Esophagus muscularis mucosa (tissue), 4 donors: ENCODE measurements around the gene APMAP.

Experiments used
- EP300 ChIP-seq: sonication (generic); formaldehyde crosslinking; IDR thresholded peaks from one replicate; pipeline ENCODE4 v1.6.1; 2017; ENCODE audit warnings: antibody characterized with exemption
- POLR2A ChIP-seq: fragments of 450-650 bp; IDR thresholded peaks from one replicate; pipeline ENCODE4 v1.6.1; 2017; ENCODE audit warnings: antibody characterized with exemption, moderate library complexity, mild to moderate bottlenecking, low read depth
- TF ChIP-seq, protein P1 (sequence below), 3 experiments: fragments of 200-600 bp in 2 of 3; fragments of 450-650 bp in 1 of 3; sonication (generic) in 2 of 3; IDR thresholded peaks; one replicate each; pipeline ENCODE4 v1.5.1; 2017 to 2019; ENCODE audit warnings: antibody characterized with exemption in 3 of 3, mild to moderate bottlenecking in 2 of 3, moderate library complexity in 1 of 3

DNA sequence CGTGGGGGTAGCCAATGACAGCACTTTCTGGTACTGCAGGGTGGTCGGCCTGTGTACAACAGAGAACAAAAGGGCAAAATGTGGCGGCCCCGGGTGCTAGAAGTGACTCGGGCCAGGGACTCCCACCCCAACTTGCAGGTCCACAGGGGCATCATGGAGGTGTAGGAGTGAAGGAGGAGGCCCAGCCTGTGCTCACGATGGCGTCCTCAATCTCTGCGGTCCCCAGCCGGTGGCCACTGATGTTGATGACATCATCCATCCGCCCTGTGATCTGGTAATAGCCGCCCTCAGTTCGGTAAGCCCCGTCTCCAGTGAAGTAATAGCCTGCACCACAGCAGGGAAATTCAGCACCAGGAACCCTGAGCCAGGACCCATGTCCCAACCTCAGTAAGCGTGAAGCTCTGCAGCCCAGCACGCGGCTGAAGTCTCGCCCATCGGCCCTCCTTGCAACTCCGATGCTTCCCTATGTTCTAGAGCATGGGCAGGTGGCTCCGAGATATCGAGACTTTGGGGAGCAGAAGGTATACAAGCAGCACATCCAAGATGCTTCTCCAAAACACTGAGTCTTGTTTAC is 20.2 kb upstream of the APMAP start:
- TF ChIP-seq, protein P1, sequence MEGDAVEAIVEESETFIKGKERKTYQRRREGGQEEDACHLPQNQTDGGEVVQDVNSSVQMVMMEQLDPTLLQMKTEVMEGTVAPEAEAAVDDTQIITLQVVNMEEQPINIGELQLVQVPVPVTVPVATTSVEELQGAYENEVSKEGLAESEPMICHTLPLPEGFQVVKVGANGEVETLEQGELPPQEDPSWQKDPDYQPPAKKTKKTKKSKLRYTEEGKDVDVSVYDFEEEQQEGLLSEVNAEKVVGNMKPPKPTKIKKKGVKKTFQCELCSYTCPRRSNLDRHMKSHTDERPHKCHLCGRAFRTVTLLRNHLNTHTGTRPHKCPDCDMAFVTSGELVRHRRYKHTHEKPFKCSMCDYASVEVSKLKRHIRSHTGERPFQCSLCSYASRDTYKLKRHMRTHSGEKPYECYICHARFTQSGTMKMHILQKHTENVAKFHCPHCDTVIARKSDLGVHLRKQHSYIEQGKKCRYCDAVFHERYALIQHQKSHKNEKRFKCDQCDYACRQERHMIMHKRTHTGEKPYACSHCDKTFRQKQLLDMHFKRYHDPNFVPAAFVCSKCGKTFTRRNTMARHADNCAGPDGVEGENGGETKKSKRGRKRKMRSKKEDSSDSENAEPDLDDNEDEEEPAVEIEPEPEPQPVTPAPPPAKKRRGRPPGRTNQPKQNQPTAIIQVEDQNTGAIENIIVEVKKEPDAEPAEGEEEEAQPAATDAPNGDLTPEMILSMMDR (IDR thresholded peaks at IDR 0.05): no peak
- TF ChIP-seq POLR2A (no peak), EP300 (no peak)
